HepG2 (cell line): ENCODE data around the gene THBS2.

ENCODE experiments used
- CREBL2 ChIP-seq: sonication (generic); formaldehyde crosslinking; IDR thresholded peaks from 2 replicates; pipeline ENCODE4 v1.8.1; 2023; ENCODE audit warnings: missing genetic modification reagents, mild to moderate bottlenecking, borderline replicate concordance
- ZNF251 ChIP-seq: sonication (generic); formaldehyde crosslinking; IDR thresholded peaks from 2 replicates; pipeline ENCODE4 v1.9.0; 2021; ENCODE audit warnings: mild to moderate bottlenecking, missing genetic modification reagents

GRCh38 chr6:169286961-169287360 lies 33.3 kb upstream of the THBS2 start:
- TF ChIP-seq CREBL2 (CRISPR knock-in tag) (no peak), ZNF251 (CRISPR knock-in tag) (no peak)
